Renal cortex interstitium (tissue), 11 donors: ENCODE data around the gene FBXL20. TPM values are rescaled to one million over a fixed set of nuclear protein-coding genes. Genes with fewer than 3 reads are reported as not detected.
"Not testable (repeated sequence)": the region's sequence is repeated elsewhere in the genome, so short reads cannot be mapped to it uniquely, and the experiment has no call there.

Source experiments
- DNase-seq, 11 donors: peaks; one replicate each; pipeline ENCODE4 v3.0.0-alpha.2; 2013; ENCODE audit warnings: low read depth in 9 of 11, low spot score in 4 of 11; ENCODE audit errors: extremely low read depth in 1 of 11
- polyA plus RNA-seq, 3 donors: library from polyadenylated mRNA; unstranded; fragments of 120-200 nt; gene quantifications; one replicate each; pipeline ENCODE4 v1.2.1, GENCODE V29; 2013; ENCODE audit not compliant: insufficient read length in 3 of 3

The FBXL20 gene
- polyA plus RNA-seq, 3 donors: 11.8 to 15.1 (median 13.2) TPM

DNA sequence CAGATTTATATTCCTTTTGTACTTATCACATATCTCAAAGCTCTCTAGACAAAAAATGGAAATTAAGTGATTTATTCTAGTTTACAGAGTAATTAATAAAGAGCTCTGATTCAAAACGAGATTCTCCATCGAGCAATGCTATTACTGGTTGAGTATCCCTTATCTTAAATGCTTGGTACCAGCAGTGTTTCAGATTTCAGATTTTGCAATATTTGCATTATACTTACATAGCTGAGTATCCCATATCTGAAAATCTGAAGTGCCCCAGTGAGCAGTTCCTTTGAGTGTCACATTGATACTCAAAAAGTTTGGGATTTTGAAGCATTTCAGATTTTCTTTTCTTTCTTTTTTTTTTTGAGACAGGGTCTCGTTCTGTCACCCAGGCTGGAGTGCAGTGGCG, 118.3 kb downstream of the FBXL20 start:
- no peak for DNase-seq

DNA sequence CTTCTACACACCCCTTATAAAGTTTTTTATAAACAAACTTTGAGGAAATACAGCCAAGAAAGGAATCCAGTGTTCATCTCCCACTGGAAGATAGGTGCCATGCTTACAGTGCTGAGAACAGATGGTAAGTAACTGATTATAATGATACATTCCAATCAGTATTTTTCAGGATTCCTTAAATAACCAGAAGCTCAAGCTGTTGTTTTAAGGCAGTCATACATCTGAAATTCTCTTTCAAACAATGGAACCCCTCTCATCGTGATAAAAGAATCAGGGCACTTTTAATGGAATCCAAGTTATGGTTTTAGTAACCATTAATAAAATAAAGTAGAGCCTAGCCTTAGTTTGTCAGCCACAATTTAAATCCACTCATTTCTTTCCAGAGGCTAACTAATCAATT, 119.6 kb downstream of the FBXL20 start:
- no peak for DNase-seq

DNA sequence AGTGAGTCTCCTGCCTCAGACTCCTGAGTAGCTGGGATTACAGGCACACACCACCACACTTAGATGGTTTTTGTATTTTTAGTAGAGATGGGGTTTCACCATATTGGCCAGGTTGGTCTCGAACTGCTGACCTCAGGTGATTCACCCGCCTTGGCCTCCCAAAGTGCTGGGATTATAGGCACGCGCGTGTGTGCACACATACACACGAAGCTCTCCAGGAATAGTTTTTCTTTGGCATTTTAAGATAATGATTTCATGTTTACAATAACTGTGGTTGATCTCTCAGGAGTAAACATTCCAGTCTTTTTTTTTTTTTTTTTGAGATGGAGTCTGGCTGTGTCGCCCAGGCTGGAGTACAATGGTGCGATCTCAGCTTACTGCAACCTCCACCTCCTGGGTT, 123.2 kb downstream of the FBXL20 start:
- DNase-seq: not testable (repeated sequence)

DNA sequence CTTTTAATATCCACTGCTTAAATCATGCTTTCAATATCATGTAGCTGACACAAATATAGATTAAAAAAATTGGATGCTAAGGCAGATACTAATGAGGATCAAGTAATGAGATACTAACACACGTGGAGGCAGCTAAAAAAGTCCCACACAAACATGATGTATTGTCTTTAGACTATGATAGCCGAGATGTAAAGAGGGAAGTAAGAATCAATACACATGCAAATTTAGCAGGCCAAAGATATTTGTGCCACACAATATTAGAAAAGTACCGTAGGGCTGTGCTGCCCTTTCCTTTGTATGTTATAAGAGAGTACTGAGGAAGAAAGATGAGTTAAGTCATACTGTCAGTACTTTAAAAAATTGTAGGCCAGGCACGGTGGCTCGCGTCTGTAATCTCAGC, 124.3 kb downstream of the FBXL20 start:
- no peak for DNase-seq

GRCh38 chr17:39276113-39276512, 125.3 kb downstream of the FBXL20 start:
- DNase-seq: no peak

GRCh38 chr17:39271546-39271945, 129.9 kb downstream of the FBXL20 start:
- no peak for DNase-seq

DNA sequence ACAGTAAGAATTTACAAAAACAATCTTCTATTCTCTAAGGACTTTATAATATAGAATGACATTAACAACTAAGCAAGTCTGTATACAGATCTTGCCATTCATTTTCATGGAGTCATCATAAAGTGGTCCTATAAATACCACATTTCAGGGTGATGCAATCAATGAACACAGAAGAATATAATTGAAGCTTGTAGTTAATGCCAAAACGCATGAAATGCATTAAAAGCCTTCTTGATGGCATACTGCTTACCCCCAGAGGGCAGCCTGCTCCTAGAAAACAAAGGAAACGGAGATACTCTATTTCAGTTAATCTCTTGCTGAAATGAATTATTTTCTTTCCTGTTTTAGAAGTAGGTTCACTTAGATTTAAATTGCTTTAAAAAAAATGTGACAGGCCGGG, 130.5 kb downstream of the FBXL20 start:
- peak in 3 of 11 donors; percentile 3 to 7 (median 6) for DNase-seq

DNA sequence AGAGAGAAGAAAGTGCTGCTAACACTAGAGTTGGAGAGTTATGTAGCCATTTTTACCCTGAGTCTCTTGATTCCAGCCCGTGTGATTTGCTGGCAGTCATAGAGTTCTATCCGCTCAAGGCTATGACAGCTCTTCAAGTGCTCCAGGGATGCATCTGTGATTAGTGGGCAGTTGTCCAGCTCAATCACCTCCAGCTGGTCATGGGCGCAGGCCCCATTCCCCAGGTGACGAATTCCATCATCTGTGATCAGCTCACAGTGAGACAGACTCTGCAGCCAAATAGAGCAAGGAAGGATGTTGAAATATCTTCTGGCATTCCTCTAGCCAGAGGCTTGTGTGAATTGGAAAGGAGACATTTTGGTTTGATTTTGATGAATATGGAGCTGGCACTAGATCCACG, 137.3 kb downstream of the FBXL20 start:
- no peak for DNase-seq

DNA sequence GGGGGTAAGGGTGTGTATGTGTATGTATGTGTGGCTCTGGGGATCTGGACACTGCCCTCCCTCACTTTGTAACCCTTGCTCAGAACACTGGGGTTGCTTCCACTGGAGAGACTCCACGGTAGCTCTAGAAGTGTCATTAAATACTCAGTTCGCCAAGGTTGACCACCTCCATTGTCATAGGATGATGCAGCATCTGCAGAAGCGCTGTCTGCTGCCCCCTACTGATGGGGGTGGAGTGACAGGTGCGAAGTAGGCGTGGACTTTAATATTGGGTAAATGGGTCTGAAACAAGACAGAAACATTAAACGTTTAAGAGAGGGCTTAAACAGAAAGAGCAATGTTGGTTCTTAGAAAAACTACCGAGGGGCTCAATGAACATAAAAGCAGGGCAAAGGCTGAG, 140.1 kb downstream of the FBXL20 start:
- no peak for DNase-seq

DNA sequence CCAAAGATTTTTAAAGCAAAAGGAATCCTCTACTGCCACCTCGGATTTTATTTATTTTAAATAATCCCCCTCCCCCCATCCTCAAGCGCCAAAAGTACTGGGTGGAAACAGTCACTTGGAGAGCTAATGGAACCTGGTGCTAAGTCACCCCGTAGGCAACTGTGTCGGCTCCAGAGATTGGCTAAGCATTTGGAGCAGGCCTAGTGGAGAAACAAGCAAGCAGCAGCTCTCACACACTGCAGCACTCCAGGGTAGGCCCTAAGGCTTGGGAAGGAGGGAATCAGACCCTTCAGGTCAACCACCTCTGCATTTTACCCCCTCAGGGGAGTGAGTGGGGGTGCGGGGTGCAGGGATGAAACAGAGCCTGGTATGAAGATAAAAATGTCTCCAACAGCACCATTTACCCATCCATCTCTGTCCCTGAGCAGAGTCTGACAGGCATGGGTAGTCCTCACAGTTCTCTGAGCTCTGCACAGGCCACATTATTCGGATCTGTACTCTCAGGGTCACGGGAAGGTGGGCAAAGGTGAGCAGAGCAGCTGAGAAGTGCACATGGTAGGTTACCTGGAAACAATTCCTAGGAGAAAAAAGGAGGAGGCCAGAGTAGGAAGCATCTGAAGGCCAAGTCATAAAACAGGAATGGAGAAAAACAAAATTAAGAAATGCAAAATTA, 148.5 kb downstream of the FBXL20 start:
- no peak for DNase-seq

DNA sequence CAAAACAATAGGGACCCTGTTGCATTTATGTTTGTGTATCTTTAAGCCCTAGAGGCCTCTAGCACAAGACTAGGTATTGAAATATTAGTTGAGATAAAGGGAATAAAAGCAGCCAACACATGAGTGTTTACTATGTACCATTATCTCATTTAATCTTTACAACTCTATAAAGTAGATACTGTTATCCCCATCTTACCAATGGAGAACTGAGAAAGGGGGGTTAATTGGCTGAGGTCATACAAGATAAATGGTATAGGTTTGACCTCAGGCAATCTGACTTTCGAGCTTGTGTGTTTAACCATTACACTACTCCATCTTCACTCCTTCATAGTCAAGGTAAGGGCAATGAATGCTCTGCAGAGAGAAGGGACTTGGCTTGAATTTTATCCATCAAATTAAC, 149.4 kb downstream of the FBXL20 start:
- DNase-seq: no peak

DNA sequence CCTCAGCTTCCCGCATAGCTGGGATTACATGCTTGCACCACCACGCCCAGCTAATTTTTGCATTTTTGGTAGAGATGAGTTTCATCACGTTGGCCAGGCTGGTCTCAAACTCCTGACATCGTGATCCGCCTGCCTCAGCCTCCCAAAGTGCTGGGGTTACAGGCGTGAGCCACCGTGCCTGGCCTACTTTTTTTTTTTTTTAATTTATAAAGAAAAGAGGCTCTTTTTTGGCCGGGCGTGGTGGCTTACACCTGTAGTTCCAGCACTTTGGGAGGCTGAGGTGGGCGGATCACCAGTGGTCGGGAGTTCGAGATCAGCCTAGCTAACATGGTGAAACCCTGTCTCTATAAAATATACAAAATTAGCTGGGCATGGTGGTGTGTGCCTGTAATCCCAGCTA, 151.3 kb downstream of the FBXL20 start:
- DNase-seq: not testable (repeated sequence)

DNA sequence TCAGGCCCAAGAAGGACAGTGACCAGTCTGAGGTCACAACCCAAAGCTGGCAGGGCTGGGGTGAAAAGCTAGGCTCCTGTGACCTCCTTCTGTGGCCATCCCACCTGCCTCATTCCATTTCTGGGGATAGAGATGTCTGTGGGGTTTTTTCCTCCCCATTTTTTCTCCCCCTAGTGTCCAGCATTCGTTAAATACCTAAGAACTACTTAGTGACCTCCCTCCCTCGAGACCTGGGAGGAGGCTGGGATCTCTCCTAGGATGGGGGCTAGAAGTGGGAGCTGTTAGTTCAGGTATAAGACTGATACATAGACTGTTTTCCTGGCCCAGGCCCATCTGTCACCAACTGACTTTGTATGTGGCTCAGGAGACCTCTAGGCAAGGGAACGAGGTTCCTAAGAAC, 155.2 kb downstream of the FBXL20 start:
- no peak for DNase-seq

DNA sequence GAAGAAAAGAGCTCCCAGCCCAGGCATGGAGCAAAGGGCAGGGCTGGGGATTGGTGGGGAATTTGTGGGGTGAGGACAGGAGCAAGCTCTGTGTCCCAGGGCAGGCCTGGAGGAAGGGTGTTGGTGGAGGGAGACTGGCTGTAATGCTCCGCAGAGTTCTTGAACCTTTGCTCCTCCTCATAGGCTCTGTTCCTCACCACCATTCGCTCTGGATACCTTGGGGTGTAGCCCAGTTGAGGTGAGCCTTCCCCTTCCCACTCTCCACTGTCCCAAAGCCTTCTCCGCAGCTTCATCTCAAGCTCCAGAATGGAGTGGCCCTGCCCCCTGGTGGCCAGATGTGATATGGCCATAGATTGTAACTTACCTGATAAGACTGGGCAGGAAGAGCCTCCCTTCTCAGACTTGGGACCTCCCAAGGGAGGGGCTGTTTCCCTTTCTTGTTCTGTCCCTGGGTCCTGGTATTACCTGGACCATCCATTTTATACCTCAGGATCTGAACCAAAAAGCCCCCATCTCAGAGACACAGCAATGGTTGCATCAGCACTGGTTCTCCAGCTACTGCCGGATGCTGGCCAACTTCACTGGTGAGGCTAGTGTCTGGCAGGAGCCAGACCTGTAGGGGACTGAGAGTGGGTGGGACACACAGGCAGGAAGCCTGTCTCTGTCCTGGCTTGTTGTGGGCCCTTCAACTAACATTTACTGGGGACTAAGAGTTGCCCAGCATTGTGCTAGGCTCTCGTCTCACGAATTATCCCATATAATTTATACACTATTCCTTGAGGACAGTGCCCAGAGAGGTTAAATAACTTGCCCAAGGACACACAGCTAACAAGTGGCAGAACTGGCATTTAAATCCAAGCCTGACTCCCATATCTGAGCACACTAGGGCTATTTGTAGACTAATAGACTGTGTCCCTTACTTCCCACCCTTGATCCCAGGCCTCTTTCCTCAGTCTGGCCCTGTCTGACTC, 156.5 kb downstream of the FBXL20 start:
- DNase-seq: peak in 10 of 11 donors; percentile 63 to 86 (median 76)

DNA sequence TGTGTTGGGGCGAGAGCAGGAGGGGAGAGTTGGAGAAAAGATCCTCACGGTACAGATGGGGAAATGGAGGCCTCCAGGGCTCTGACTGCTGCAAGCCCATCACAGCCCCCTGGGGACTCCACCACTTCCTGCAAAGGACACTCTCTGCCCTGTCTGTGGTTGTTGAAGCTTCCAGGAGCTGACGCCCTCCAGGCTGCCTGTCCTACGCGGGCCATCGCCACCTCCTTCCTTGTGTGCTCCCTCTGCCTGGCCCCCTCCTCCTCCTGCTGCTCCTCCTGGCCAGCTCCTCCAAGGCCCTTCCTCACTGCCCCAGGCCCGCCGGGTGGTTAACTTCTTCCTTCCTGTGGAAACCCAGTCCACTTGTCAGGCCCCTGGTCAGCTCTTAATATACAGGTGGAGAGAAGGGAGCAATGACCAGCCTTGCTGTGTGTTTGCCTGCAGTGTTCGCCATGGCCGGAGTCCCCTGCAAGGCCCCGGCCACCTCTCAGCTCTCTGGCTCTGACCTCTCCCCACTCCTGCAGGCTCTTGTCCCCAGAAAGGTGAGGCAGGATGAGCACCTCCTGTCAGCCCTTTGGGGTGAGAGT, 157.3 kb downstream of the FBXL20 start:
- no peak for DNase-seq

DNA sequence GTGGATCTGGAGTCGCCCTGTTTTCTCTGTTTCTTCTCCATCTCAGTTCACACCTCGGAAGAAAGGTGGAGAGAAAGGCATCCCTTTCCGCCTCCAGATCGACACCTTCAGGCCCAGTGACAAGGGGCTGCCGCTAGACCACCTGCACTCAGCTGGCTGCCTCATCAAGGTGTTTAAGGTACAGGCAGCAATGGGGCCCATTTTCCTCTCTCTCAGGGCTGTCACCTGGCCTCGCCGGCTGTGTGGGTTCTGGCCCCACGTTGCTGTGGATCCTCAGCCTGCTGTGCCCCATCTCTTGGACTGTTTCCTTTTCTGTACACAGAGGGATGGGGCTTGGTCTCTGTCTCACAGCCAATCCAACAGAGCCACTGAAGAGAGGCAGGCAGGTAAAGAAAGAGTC, 158.3 kb downstream of the FBXL20 start:
- no peak for DNase-seq

DNA sequence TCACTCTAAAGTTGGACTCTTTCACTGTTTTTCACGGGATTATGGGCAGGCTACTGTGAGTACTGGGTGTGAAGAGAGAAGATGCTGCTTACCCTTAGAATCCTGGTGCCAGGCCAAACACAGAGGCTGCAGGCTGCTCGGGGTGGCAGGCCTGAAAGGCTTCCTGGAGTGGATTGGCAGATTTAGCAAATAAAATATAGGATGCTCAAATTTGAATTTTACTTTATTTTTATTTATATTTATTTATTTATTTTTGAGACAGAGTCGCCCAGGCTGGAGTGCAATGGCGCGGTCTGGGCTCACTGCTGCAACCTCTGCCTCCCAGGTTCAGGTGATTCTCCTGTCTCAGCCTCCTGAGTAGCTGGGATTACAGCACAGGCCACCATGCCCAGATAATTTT, 160.8 kb downstream of the FBXL20 start:
- DNase-seq: no peak

DNA sequence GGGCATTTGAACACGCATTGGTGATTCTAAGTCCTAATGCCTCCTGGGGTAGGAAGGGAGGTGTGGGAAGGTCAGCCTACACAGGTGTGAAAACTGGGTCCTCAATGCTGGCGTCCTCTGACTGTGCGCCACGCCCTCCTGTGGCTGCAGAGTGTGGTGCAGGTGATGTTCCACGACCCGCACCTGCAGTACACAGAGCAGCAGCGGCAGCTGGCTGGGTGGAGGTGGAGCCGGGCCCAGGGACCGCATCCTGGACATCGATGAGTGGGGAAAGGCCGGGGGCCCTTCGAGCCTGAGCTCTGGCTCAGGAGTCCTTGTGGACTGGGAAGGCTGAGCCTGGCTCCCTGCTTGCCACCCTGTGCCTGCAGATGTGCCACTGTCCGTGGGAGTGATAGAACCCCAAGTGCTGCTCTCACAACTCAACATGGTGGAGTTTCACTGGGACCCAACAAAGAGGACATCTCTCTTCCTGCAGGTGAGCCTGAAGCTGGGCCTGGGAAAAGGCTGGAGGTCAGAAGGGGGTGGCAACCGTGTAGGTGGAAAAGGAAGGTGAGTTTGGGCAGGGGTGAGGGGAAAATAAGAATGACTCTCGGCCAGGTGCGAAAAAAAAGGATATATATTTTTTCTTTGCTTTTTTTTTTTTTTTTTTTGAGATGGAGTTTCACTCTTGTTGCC, 161.6 kb downstream of the FBXL20 start:
- no peak for DNase-seq

DNA sequence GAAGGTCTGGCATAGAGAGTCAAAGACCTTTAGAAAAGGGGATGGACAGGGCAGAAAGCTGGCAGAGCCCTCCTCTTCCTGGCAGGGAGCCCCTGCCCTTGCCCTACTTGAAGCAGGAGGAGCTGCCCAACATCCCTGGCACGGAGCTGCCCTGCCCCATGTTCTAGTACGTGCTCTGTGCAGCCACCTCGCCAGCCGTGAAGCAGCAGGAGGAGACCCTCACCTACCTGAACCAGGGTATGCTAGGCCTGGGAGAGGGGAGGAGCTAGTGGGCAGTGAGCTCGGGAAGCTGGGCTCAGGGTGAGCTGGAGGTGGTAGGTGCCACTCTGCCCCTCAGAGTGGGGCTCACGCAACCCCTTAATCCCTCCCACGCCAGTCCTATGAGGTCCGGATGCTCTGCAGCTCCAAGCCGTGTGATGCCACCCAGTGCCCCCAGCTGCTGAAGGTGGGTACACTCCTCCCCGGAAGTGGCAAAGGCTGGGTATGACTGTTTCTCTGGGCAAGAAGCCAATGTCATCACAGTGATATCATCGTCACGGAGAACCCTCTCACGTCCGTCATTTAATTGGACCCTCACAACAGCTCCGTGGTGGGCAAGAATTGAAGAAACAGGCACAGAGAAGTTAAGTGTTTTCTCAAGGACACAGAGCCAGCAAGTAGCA, 163.0 kb downstream of the FBXL20 start:
- no peak for DNase-seq
